Middle frontal gyrus (tissue), 1 donor: ENCODE data around the gene ATP6AP1.

Experiments used
- DNase-seq: peaks from one replicate; pipeline ENCODE4 v3.0.0-alpha.2; 2015; ENCODE audit warnings: low spot score; ENCODE audit errors: extremely low spot score

The ATP6AP1 gene

DNA sequence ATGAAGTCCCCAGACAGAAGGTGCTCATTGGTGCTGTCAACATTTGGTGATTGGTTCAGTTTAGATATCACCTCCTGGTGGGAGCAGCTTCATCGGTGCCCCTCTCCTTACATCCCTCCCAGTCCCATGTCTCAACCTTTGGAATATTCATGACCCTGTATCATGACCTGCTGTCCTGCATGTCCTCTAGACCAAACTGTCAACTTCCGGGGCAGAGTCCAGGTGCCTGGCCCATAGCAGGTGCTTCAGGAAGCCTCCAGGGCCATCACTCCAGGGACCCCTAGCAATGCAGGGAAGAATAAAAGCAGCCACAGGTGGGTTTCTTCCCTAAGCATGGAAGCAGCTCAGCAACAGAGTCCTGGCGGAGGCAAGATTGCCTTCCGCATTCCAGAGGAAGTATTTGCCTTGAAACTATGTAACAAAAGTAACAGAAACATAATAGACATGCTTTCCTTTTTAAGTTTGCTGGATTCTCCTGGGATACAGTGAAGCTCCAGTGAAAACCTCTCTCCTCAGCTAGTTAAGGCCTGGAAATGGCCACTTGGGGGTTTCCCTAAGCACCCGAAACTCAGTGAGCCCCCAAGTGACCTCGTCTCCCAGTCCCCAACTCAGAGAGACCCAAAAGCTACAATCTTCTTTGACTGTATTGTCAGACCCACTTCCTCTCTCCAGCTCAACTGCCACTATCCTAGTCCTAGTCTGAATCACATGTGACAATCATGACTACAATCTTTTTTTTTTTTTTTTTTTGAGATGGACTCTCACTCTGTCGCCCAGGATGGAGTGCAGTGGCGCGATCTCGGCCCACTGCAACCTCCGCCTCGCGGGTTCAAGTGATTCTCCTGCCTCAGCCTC, 1.3 kb upstream of the ATP6AP1 start:
- DNase-seq, result no peak

- no peak for DNase-seq
Measured at GRCh38 chrX:154429711-154430110, 1.2 kb downstream of the ATP6AP1 start.

DNA sequence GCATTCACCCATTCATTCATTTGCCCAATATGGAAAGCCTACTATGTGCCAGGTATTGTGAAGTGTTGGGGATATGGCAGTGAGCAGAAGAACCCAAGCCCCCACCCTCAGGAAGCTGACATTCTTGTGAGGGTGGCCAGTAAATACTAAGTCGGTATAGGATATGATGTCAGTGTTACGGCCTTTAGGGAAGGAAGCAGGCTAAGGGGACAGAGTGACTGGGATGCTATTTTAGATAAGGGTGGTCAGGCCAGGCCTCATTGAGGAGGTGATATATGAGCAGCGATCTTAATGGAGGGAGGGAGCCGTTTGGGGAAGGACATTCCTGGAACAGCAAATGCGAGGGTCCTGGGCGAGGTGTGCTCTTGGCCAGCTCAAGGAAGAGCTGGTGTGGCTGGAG, 2.0 kb downstream of the ATP6AP1 start:
- DNase-seq, result no peak

- no peak for DNase-seq
Measured at GRCh38 chrX:154430916-154431315, 2.4 kb downstream of the ATP6AP1 start.

- no peak for DNase-seq
Measured at GRCh38 chrX:154431341-154431740, 2.9 kb downstream of the ATP6AP1 start.

DNA sequence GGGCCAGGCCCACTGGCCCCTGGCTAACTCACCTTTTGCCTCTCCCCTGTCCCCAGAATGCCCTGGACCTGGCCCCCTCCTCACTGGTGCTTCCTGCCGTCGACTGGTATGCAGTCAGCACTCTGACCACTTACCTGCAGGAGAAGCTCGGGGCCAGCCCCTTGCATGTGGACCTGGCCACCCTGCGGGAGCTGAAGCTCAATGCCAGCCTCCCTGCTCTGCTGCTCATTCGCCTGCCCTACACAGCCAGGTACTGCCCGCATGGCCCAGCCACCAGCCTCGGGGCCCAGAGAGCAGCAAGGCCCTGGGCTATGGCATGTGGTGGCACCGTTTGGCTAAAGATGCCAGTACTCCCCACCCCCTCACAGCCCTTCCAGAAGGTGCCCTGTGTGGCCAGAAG, 3.7 kb downstream of the ATP6AP1 start:
- no peak for DNase-seq

- no peak for DNase-seq
Measured at GRCh38 chrX:154433605-154434004, 5.1 kb downstream of the ATP6AP1 start.

DNA sequence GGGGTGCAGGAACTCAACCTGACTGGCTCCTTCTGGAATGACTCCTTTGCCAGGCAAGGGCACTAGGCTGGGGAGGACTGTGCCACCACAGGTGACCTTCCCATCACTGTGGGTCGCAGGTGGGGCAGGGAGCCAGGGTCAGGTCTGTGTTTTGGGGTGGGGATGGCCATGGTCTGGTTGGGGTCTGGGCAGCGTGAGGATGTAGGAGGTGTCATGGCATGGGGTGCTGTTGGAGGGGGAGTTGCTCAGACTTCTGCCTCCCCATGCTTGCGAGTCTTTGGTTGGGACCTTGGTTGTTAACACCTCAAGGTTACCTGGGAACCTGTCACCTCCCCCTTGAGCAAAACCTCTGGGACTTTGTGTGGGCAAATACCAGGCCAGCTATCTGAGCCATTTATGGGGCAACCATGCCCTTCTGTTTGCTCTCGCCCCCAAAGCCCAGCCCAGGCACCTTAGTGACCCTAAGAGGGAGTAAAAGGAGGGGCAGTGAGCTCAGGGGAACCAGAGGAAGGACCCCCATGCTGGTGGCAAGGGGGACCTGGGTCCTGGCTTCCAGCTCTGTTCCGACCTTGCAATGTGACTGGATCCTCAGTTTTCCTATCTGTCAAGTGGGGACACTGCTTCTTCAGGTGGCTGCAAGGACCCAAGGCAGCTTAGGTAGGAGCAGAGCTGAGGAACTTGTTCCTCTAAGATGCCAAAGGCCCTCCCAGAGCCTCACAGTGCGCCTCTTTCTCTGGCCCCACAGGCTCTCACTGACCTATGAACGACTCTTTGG, 6.1 kb downstream of the ATP6AP1 start:
- no peak for DNase-seq

- no peak for DNase-seq
Measured at GRCh38 chrX:154435171-154435733, 6.8 kb downstream of the ATP6AP1 start.

GRCh38 chrX:154436374-154436982, 8.0 kb downstream of the ATP6AP1 start:
- DNase-seq, result no peak

GRCh38 chrX:154436983-154437752, 8.7 kb downstream of the ATP6AP1 start, which contains the start of gene GDI1:
GDI1 (plus strand) TSS chrX:154437154; CDS start chrX:154437255, 101 bp downstream.
- no peak for DNase-seq

DNA sequence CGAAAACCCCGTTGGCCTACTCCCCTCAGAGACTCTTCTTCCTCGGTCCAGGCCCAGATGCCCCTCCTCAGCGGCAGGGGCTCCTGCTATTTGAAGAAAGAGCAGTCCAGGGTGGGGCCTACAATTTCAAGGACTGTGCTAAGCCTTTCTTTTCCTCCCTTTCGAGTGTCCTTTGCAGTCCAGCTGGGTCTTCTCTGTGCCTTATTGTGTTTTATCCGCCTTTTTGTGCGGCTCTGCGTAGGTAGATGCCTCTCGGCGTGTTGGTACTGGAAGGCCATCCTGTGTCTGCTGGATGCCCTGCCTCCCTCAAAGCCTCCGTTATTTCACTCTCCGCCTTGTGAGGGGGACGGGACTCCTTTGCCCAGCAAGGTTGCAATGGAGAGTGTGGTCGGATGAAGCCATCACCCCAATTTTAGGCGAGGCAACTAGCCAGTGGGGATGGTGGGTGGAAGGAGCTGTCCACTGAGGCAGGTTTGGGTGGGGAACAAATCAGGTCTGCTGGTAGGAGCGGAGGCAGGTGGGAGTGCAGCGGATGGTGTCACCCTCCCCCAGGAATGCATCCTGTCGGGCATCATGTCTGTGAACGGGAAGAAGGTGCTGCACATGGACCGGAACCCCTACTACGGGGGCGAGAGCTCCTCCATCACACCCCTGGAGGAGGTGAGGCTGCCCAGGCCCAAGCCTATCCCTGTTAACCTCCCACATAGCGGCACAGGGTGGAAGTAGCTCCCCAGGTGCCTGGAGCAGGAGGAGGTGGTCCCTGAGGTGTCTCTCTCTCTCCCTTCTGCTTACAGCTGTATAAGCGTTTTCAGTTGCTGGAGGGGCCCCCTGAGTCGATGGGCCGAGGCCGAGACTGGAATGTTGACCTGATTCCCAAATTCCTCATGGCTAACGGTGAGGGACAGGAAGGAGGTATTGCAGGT, 9.8 kb downstream of the ATP6AP1 start:
- DNase-seq, result no peak

- no peak for DNase-seq
Measured at GRCh38 chrX:154439841-154440240, 11.4 kb downstream of the ATP6AP1 start.

GRCh38 chrX:154440623-154441357, 12.3 kb downstream of the ATP6AP1 start:
- DNase-seq, result no peak

DNA sequence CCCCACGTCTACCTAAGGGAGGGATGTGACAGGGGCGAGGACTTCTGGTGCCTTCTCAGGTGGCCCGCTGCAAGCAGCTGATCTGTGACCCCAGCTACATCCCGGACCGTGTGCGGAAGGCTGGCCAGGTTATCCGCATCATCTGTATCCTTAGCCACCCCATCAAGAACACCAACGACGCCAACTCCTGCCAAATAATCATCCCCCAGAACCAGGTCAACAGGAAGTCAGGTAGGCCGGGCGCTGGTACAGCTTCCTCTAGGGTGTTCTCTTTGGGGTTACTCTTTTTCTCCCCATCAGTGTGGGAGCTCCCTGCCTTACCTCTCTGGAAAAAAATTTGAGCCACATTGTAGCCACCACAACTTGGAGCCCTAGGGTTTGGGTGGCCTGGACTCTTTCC, 13.1 kb downstream of the ATP6AP1 start:
- no peak for DNase-seq

- no peak for DNase-seq
Measured at GRCh38 chrX:154441984-154442707, 13.7 kb downstream of the ATP6AP1 start.

DNA sequence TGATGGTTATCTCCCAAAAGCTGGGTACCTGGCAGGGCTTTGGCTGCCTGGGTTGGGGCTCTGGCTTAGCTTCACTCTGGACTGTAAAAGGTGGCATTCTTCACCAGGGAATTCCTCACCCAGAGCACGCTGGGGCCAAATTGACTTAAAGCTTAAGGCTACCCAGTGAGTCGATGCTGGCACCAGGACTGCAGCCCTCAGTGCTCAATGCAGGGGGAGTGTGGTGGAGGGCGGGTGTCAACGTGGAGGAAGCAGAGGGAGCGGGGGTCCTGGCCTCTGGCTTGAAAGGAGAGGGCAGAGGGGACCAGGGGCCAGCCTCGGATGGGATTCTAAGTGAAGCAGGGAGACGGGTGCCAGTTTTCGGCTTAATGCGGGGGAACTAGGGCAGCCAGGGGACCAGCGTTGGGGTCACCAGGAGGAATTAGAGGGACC, 15.0 kb downstream of the ATP6AP1 start:
- DNase-seq, result no peak

DNA sequence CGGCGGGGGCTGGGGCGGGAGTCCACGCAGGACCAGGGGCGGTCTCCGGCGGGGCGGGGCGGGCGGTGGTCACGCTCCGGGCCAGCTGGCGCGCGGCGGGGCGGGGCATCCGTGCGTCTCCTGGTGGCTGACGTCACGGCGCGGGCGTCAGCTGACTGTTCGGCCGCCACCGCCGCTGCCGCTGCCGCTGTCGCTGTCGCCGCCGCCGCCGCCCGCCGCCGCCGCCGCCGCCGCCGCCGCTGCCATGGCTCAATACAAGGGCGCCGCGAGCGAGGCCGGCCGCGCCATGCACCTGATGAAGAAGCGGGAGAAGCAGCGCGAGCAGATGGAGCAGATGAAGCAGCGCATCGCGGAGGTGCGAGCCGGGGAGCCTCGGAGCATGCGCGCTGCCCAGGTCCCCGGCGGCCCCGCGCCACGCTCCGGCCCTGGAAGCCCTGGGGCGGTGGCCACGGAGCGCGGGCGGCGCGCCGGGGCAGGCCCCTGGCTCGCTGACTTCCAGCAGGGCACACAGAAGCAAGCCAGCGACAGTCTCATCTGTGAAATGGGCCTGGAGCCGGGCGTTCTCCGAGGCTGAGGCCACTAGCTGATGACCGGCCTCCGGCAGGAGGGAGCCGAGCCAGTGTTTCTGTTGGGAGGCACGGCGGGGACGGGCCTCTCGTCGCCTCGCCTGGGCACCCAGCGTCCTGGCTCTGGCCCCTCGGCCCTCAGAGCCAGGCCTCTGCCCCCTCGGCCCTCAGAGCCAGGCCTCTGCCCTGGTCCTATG, 15.7 kb downstream of the ATP6AP1 start, which contains the start of gene FAM50A:
Gene FAM50A, plus strand, starts transcription at position 150 of the 763 bp plus-strand sequence. Its CDS starts 95 bp downstream, at position 245.
- DNase-seq, result peak; percentile 61
